Panc1 (cell line): ENCODE results near the gene HYAL1. TPM values are rescaled to one million over a fixed set of nuclear protein-coding genes. Genes with fewer than 3 reads are reported as not detected.
"Not testable (repeated sequence)": the region's sequence is repeated elsewhere in the genome, so short reads cannot be mapped to it uniquely, and the experiment has no call there.

ENCODE experiments used
- ATAC-seq: fragments of 200-7000 bp; cut with Tn5 transposase; 2 replicates; pipeline ENCODE4 v1.9.1; 2020; ENCODE audit warnings: mild to moderate bottlenecking, moderate library complexity
- BruUV-seq: library from RNA; stranded (reverse); fragments of 400-500 nt; replicated peaks from 2 replicates; lab custom pipeline; 2021; lab: Mats Ljungman, UMichigan
- CTCF ChIA-PET: fragments of 300-600 bp; sonication (Branson Sonifier 250); formaldehyde crosslinking; loops from one replicate; lab custom pipeline; 2022; ENCODE audit warnings: antibody characterized with exemption; lab: Charles Lee
- POLR2A ChIA-PET: fragments of 300-600 bp; sonication (Branson Sonifier 250); formaldehyde crosslinking; loops from one replicate; lab custom pipeline; 2022; ENCODE audit warnings: antibody characterized with exemption; lab: Charles Lee
- DNase-seq: peaks from one replicate; pipeline ENCODE4 v3.0.0-alpha.2; 2010; ENCODE audit warnings: low read depth, low spot score
- H3K27ac ChIP-seq: 2 replicates; pipeline ENCODE4 v1.5.1; 2011; ENCODE audit warnings: mild to moderate bottlenecking, low read length, inconsistent platforms
- H3K27me3 ChIP-seq: fragments of 200-500 bp; sonication (Bioruptor generic); 2 replicates; pipeline ENCODE4 v1.6.0; 2014; ENCODE audit warnings: low read length, inconsistent platforms; ENCODE audit not compliant: control insufficient read depth, insufficient read depth
- H3K36me3 ChIP-seq: fragments of 200-500 bp; sonication (Bioruptor generic); 2 replicates; pipeline ENCODE4 v1.5.1; 2014; ENCODE audit warnings: inconsistent platforms, mild to moderate bottlenecking, low read length, moderate library complexity; ENCODE audit not compliant: control insufficient read depth, insufficient read depth
- H3K4me1 ChIP-seq: 2 replicates; pipeline ENCODE4 v1.5.1; 2011; ENCODE audit warnings: inconsistent platforms, mild to moderate bottlenecking, low read length, moderate library complexity; ENCODE audit not compliant: control insufficient read depth, insufficient read depth
- H3K4me3 ChIP-seq, 2 experiments: 2 replicates each; pipeline ENCODE4 v1.5.1; 2011 to 2012; ENCODE audit warnings: low read depth in 2 of 2, low read length in 2 of 2, mild to moderate bottlenecking in 2 of 2, inconsistent platforms in 1 of 2, moderate library complexity in 1 of 2
- H3K9me3 ChIP-seq: fragments of 200-500 bp; sonication (Bioruptor generic); 2 replicates; pipeline ENCODE4 v1.5.1; 2014; ENCODE audit warnings: low read depth, mild to moderate bottlenecking, inconsistent platforms, low read length, moderate library complexity; ENCODE audit not compliant: control insufficient read depth, insufficient read depth
- POLR2AphosphoS5 ChIP-seq: IDR thresholded peaks from 2 replicates; pipeline ENCODE4 v1.6.1; 2012; ENCODE audit warnings: mild to moderate bottlenecking, low read depth, low read length, moderate library complexity
- SIN3A ChIP-seq: IDR thresholded peaks from 2 replicates; pipeline ENCODE4 v1.6.1; 2012; ENCODE audit warnings: low read depth, mild to moderate bottlenecking, low read length, moderate library complexity, borderline replicate concordance; ENCODE audit not compliant: insufficient read depth
- TCF7L2 ChIP-seq: IDR thresholded peaks from 2 replicates; pipeline ENCODE4 v1.6.1; 2011; ENCODE audit warnings: mild to moderate bottlenecking, low read depth, low read length, inconsistent platforms
- in situ Hi-C: cut with HindIII; loops from 2 replicates; pipeline ENCODE4 v1.10.0; 2016; ENCODE audit warnings: low sequenced_read_pairs, low pct_unique_long_range_greater_than_20kb
- intact Hi-C: fragments of 100-400 bp; cut with micrococcal nuclease; formaldehyde crosslinking; loops from one replicate; pipeline ENCODE4 v1.10.0; 2022; ENCODE audit not compliant: unreplicated experiment
- total RNA-seq: library from RNA; stranded (reverse); gene quantifications from one replicate; pipeline ENCODE4 v1.2.1, GENCODE V29; 2021; ENCODE audit not compliant: unreplicated experiment
- TF ChIP-seq, protein P1 (sequence below), 2 experiments: IDR thresholded peaks; 2 replicates each; pipeline ENCODE4 v1.6.1; 2011 to 2012; ENCODE audit warnings: low read depth in 2 of 2, control low read depth in 1 of 2, low read length in 1 of 2, mild to moderate bottlenecking in 1 of 2, moderate library complexity in 1 of 2; ENCODE audit not compliant: insufficient read depth in 1 of 2
- TF ChIP-seq, protein P2 (sequence below): fragments of 450-650 bp; IDR thresholded peaks from 2 replicates; pipeline ENCODE4 v1.5.1; 2017; ENCODE audit warnings: mild to moderate bottlenecking

Gene HYAL1
- total RNA-seq, 1 experiment from 2014 or later, result 0.18 TPM

DNA sequence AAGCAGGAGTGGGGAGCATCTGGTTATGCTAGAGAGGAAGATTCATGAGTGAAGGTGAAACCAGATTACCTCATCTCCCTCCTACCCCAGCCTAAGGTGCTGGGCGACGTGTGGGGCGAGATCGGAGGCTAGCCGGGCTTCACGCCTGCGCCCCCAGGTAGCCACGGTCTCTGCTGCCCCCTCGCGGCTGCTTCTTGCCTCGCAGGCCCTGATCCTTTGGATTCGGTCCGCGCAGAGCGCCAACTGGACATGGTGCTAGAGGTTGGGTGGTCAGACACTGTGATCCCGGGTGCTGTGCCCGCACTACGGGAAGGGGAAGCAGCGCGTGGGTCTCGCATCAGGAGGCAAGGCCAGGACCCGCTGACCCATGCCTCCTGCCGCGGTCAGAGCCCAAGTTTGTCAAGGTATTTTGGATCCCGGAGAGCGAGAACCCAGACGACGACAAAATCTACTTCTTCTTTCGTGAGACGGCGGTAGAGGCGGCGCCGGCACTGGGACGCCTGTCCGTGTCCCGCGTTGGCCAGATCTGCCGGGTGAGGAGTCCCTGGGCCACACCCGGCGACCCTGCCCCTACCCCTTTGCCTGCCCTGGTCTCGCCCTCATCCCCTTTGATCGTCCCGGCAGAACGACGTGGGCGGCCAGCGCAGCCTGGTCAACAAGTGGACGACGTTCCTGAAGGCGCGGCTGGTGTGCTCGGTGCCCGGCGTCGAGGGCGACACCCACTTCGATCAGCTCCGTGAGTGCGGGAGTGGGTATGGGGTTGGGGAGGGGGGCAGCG lies 30.3 kb downstream of the HYAL1 start:
- no peak overlapping the region for H3K27ac ChIP-seq
- H3K9me3 ChIP-seq, result no peaks in the 10 kb centered on the region

DNA sequence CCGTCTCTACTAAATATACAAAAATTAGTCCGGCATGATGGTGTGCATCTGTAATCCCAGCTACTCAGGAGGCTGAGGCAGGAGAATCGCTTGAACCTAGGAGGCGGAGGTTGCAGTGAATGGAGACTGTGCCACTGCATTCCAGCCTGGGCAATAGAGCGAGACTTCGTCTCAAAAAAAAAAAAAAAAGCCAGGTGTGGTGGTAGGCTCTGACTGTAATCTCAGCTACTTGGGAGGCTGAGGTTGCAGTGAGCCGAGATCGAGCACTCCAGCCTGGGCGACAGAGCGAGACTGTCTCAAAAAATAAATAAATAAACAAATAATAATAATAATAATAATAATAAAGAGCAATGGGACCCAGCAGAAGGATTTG lies 30.9 kb downstream of the HYAL1 start:
- POLR2A ChIA-PET, H3K9me3 ChIP-seq, H3K36me3 ChIP-seq, DNase-seq, BruUV-seq, ATAC-seq, H3K4me1 ChIP-seq, in situ Hi-C loops, H3K27me3 ChIP-seq, H3K27ac ChIP-seq, H3K4me3 ChIP-seq: not testable (repeated sequence)
- CTCF ChIA-PET, result interaction anchor here (0.7 to 1.0 kb wide), 2 partner anchors 48 to 149 kb away, joined by 3 to 8 read pairs; no protein-coding TSS in a partner anchor
- intact Hi-C loops, result loop anchor here (2.0 kb wide), 1 partner anchor 46 kb away; no protein-coding TSS in a partner anchor

More for the DNA sequence above, 30.3 kb downstream of the HYAL1 start:
- ATAC-seq (peak; percentile 86), DNase-seq (no peak)
- in situ Hi-C loops, result no loop called here
- ChIA-PET CTCF (interaction anchor here (0.7 kb wide), 1 partner anchor 48 kb away, joined by 8 read pairs; no protein-coding TSS in a partner anchor), POLR2A (no interaction called here)
- intact Hi-C loops, result loop anchor here (2.0 kb wide), 1 partner anchor 46 kb away; no protein-coding TSS in a partner anchor
- no TSS peak for BruUV-seq
- TF ChIP-seq, protein P1, sequence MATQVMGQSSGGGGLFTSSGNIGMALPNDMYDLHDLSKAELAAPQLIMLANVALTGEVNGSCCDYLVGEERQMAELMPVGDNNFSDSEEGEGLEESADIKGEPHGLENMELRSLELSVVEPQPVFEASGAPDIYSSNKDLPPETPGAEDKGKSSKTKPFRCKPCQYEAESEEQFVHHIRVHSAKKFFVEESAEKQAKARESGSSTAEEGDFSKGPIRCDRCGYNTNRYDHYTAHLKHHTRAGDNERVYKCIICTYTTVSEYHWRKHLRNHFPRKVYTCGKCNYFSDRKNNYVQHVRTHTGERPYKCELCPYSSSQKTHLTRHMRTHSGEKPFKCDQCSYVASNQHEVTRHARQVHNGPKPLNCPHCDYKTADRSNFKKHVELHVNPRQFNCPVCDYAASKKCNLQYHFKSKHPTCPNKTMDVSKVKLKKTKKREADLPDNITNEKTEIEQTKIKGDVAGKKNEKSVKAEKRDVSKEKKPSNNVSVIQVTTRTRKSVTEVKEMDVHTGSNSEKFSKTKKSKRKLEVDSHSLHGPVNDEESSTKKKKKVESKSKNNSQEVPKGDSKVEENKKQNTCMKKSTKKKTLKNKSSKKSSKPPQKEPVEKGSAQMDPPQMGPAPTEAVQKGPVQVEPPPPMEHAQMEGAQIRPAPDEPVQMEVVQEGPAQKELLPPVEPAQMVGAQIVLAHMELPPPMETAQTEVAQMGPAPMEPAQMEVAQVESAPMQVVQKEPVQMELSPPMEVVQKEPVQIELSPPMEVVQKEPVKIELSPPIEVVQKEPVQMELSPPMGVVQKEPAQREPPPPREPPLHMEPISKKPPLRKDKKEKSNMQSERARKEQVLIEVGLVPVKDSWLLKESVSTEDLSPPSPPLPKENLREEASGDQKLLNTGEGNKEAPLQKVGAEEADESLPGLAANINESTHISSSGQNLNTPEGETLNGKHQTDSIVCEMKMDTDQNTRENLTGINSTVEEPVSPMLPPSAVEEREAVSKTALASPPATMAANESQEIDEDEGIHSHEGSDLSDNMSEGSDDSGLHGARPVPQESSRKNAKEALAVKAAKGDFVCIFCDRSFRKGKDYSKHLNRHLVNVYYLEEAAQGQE (IDR thresholded peaks at IDR 0.05; ENCODE audit: insufficient read depth in 1 of 2, low read depth in 2 of 2, low read length in 1 of 2), result 0 out of 4 replicates have a peak, but pooled peaks of 1 of the 2 experiments have one; percentile 17
- TF ChIP-seq, protein P2, sequence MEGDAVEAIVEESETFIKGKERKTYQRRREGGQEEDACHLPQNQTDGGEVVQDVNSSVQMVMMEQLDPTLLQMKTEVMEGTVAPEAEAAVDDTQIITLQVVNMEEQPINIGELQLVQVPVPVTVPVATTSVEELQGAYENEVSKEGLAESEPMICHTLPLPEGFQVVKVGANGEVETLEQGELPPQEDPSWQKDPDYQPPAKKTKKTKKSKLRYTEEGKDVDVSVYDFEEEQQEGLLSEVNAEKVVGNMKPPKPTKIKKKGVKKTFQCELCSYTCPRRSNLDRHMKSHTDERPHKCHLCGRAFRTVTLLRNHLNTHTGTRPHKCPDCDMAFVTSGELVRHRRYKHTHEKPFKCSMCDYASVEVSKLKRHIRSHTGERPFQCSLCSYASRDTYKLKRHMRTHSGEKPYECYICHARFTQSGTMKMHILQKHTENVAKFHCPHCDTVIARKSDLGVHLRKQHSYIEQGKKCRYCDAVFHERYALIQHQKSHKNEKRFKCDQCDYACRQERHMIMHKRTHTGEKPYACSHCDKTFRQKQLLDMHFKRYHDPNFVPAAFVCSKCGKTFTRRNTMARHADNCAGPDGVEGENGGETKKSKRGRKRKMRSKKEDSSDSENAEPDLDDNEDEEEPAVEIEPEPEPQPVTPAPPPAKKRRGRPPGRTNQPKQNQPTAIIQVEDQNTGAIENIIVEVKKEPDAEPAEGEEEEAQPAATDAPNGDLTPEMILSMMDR, result peak; percentile 88
- TF ChIP-seq TCF7L2 (peak; percentile 92), POLR2AphosphoS5 (no peak; the same call in 1 of the 2 replicates), SIN3A (no peak)
- Histone ChIP-seq H3K4me3 (peak overlapping the region; percentile 27 to 56), H3K27me3 (no peaks in the 10 kb centered on the region), H3K4me1 (peaks cover 8% of the 10 kb centered on the region), H3K36me3 (no peaks in the 10 kb centered on the region)
